VCaP (cell line): ENCODE results near the gene ADTRP.
"Not testable (repeated sequence)": the region's sequence is repeated elsewhere in the genome, so short reads cannot be mapped to it uniquely, and the experiment has no call there.

Experiments used
- H3K27ac ChIP-seq: fragments of 450-650 bp; 2 replicates; pipeline ENCODE4 v1.5.1; 2017
- CTCF ChIP-seq: fragments of 450-650 bp; conservative IDR thresholded peaks from 2 replicates; pipeline ENCODE4 v1.5.1; 2017; ENCODE audit warnings: mild to moderate bottlenecking, moderate library complexity

The ADTRP gene

GRCh38 chr6:11702089-11702488, 76.5 kb downstream of the ADTRP start:
- no peak overlapping the region for H3K27ac ChIP-seq
- TF ChIP-seq CTCF = no peak

DNA sequence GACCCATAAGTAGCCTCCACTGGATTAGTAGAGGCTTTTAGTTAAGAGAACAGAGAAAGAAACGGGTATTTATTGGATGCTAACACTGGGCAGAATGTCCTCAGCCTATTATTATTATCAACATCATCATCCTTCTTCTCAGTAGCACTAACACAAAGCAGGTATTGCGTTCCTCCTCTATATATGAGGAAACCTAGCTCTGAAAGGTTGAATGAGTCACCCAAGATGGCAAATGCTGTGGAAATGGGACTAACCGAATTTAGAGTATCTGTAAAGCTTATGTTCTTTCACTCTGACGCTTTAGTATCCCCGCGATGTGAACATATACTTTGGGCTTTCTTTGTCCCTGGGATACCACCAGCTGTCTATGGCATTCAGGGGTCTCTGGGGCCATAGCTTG, 77.0 kb downstream of the ADTRP start:
- no peak for TF ChIP-seq CTCF
- H3K27ac ChIP-seq = no peak overlapping the region

DNA sequence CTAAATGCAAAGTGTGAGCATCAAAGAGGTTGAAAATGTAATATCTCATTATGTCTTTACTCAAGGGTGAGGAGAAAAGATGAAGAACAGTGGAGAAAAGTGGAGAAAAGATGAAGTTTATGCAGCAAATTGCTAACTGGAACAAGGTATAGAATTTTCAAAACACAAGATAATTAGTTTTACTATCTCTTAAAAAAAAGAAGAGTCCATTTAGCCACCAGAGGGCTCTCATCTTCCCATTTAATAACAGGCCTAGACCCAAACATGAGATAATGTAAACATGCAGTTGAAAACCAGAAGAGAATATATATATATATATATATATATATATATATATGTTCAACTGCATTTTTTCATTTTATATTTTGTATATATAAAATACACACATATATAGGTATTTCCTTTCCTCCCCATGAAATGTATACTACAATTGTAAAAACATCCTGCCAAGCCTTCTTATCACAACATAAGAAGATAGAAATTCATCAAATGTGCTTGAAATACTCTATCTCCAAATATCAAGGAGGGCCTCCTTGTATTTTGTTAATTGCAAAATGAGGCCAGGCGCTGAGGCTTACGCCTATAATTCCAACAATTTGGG, 78.4 kb downstream of the ADTRP start:
- 0 out of 2 replicates have a peak, but pooled peaks have one; percentile 11 for TF ChIP-seq CTCF
- no peak overlapping the region for H3K27ac ChIP-seq

GRCh38 chr6:11699576-11699975, 79.0 kb downstream of the ADTRP start:
- H3K27ac ChIP-seq = no peak overlapping the region
- TF ChIP-seq CTCF = no peak

GRCh38 chr6:11692451-11693376, 85.9 kb downstream of the ADTRP start:
- no peak overlapping the region for H3K27ac ChIP-seq
- TF ChIP-seq CTCF = no peak

- no peak overlapping the region for H3K27ac ChIP-seq
- TF ChIP-seq CTCF = no peak
These were observed 88.8 kb downstream of the ADTRP start for GRCh38 chr6:11689847-11690246.

DNA sequence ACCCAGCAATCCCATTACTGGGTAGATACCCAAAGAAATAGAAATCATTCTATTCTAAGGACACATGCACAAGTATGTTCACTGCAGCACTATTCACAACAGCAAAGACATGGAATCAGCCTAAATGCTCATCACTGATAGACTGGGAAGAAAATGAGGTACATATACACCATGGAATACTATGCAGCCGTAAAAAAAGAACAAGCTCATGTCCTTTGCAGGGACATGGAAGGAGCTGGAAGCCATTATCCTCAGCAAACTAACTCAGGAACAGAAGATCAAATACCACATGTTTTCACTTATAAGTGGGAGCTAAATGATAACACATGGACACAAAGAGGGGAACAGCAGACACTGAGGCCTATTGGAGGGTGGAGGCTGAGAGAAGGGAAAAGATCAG, 89.2 kb downstream of the ADTRP start:
- not testable (repeated sequence) for H3K27ac ChIP-seq

DNA sequence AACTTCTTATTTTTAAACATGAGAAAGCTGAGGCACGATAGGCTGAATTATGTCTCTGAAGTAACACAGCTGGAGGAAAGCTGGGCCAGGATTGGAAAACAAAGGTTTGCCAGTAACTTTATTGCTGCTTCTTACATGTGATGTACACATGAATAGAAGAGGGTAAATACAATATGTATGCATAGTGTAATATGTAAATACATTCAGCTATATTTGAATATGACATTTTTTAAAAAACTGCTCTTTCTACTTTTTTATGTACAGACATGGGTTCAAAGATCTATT, 90.2 kb downstream of the ADTRP start:
- no peak overlapping the region for H3K27ac ChIP-seq
- no peak for TF ChIP-seq CTCF
